HG03060 (cell line): ENCODE results near the gene PITPNB.

Experiments
- ATAC-seq: cut with Tn5 transposase; IDR thresholded peaks from one replicate; pipeline ENCODE4 v1.9.1; 2021; ENCODE audit warnings: low read depth, moderate number of reproducible peaks; ENCODE audit not compliant: unreplicated experiment

PITPNB gene

DNA sequence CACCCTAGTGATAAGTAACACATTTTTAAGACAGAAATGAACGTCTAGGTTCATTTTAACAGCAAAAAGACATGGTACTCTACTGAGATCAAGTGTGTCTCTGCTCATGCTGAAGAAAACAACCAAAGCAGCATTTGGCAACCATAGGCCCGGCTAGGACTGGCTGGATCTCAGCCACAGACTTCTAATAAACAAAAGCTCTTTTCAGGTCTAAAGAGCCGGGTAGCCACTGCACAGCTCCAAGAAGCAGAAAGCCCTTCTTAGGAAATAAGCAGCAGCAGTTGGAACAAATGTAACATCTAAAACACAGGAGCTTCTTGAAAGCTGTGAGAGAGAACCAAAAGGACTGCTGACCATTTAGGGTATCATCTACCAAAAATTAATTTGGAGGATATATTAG, 37.6 kb downstream of the PITPNB start:
- ATAC-seq: no peak

DNA sequence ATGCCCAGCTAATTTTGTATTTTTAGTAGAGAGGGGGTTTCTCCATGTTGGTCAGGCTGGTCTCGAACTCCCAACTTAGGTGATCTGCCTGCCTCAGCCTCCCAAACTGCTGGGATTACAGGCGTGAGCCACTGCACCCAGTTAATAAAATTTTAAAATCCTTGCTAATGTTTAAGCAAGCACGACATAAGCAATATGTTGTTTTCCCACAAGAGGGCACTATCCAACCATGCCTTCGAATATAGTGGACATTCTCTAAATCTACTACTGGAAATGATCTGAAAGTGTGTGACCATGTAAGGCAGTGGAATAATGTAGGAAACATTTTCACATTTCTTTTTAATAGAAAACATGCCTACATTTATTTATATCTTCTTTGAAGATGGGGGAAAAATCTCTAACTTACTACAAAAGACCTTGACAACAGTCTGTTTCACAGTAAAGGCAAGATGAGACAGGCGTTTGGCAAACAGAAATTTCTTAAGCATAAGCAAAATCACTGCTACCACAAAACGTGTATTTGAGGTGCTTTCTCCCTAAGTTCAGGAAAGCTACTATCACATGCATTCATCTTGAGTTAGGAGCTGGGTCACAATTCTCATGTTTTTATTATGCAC, 38.2 kb downstream of the PITPNB start:
- no peak for ATAC-seq

DNA sequence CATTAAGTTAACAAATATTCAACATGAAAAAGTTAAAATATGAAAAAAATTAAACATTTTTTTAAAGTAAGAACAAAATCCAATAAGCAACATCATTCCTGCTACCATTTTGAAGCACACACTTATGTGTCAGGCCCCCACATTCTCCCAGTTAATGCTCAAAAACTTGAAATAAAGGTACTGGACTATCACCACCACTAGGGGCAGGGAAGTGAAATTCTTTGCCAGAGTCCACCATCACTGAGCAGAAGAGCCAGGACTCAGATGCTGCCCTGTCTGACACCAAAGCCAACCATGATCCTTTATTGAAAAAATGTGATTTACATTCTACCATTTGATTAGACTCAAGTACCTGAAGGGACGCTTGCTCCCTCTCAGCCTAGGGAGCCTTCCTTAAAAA, 39.1 kb downstream of the PITPNB start:
- no peak for ATAC-seq

DNA sequence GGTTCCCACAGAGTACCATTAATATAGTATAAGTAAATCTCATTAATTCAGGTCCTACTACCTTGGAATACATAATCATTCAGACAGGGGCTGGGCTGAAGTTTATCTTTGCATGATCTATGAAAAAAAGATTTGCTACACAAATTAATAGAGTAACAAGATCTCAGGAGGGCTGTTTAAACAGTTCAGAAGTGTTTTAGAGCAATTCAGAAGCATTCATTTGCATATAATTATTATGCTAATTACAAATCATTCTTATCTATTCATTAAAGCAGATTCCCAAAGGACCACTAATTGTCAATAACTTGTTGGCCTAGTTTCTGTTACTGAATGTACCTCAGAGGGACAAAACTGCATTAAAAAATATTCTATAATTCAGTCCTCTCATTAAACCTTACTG, 40.5 kb downstream of the PITPNB start:
- ATAC-seq: no peak

DNA sequence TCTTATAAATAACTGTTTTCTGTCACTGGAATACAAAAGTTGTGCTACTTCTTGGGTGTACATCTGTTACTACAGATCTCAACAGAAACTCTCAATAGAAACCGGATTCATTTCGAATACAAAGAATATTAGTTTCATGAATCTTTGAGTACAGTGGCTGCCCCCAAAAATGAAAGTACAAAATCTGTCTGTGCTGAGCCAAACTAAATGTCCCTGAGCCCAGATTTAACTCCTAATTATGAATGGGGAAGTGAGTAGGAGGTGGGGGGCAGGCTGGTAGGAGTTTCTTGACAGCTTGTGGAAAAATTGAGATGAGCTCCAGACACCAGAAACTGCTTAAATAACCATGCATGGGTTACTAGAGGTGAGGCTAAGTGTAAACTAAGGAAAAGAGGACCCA, 41.6 kb downstream of the PITPNB start:
- ATAC-seq: no peak

DNA sequence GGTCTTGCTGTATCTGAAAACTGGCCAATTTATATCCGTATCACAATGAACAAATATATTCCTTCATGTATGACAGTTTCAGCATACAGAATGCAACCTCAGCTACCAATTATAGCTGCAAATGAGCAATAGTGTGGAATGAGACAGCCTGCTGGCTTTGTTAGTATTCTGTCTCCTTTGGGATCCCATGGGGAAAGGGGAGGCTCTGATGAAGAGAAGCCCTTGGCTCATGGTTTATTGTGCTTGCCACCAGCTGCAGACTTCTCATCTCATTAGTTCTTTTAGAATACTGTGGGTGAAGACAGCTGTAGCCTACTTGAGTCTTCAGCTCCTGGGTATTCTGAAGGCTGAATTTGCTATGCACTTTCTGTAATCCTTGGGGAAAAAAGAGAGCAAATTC, 42.4 kb downstream of the PITPNB start:
- no peak for ATAC-seq

DNA sequence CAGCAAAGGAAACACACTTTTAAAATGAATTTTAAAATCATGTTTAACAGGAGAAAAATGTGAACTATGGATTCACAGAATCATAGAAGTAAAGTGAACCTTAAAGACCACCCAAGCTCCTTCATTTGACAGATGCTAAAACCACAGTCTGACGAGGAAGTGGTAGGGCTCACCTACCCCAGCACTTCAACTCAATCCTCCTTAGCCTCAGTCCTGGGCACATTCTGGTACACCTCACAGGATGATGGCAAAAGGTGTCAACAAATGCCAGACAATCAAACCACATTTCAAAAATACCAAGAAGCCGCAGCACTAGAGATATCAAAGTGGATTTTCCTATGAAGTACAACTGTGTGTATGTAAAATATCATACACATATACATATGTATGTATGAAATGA, 43.1 kb downstream of the PITPNB start:
- ATAC-seq: no peak

DNA sequence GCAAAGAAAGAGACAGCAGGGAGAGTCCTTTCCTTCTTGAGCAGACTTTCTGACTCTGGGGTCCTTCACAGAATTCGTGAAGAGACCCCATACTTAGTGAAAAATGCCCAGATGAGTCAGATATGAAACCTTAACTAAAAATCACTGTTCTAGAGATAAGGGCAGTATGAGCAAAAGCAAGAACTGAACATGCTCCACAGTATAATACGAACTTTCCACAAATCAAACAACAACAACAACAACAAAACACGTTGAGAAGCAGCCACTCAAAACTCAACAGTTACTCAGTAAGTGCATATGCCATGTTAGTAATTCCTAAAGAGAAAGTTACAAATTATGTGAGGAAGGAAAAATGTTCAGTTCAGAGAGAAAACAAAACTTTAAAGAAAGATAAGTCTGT, 44.3 kb downstream of the PITPNB start:
- no peak for ATAC-seq

DNA sequence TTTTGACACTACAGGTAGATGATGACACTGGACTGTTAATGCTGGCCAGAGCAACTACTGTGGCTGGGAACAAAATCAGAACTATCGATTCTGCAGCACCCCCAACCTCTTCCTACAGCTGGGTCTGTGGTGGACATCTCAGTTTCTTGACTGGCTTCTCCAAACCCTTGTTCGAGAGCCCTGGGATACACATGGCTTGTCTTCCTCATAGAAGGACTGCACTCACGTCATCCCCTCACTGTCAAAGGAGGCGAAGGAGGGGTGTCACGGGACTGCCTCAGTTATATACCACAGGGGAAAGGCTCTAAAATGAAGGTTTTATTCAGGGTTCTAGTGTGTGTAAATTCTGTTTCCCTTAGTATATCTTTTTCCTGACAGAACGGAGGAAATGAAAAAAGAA, 44.9 kb downstream of the PITPNB start:
- no peak for ATAC-seq

DNA sequence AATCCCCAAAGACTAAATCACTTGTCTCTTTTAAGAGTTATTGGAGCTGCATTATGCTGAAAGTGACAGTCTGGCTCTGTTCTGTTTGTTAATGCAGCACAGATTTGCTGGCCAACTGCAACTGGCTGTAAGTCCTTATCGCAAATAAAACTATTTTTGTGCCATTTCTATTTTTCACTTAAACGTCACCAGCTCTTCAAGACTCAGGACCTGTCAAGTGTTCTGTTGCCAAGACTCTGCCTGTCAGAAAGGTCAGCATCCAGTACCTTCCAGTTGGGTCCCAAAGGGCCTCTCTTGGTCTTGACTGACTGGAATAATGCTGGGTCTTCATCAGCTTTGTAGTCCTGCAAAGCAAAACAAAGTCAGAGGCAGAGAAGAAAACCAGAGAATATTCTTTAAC, 45.6 kb downstream of the PITPNB start:
- ATAC-seq: no peak

DNA sequence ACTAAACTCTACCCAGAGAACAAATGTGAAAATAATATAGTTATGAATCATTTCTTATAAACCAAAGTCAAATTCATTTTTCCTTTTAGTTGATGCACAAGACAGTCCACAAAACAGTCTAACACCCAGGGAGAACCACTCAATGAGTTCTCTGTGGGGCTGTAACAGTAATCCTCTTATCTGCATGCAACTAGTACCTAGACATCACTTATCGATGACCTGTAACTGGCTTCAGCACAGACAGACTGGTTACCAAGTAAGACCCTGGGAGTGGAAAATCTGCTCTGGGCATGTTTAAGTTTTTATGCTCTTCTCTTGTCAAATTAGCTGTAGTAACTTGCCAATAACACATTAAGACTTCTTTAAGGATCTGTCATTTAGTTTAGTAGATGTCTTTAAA, 46.6 kb downstream of the PITPNB start:
- no peak for ATAC-seq

DNA sequence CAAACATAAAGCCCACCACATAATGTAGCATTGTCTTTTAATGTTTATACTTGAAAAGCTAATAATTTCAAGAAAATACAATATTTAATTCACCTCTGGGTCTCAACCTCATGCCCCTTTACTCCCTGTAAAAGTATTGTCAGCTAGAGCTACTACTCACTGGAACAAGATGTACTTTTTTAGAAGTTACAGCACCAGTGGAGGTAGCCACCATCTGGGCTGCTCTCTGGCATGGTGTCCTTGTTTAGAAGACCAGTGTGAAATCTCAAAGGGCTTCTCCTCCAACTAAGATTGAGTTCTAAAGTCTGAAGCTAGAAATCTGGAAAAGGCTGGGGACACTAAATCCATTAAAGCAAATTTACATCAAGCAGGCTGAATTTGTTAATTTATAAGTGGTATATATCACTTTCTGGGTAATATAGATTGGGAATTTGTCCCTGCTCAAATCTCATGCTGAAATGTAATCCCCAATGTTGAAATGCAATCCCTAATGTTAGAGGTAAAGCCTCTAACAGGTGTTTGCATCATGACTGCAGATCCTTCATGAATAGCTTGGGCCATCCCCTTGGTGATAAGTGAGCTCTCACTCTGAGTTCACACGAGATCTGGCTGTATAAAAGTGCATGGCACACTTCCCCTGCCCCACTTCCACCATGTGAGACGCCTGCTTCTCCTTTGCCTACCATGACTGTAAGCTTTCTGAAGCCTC, 47.6 kb downstream of the PITPNB start:
- ATAC-seq: no peak

DNA sequence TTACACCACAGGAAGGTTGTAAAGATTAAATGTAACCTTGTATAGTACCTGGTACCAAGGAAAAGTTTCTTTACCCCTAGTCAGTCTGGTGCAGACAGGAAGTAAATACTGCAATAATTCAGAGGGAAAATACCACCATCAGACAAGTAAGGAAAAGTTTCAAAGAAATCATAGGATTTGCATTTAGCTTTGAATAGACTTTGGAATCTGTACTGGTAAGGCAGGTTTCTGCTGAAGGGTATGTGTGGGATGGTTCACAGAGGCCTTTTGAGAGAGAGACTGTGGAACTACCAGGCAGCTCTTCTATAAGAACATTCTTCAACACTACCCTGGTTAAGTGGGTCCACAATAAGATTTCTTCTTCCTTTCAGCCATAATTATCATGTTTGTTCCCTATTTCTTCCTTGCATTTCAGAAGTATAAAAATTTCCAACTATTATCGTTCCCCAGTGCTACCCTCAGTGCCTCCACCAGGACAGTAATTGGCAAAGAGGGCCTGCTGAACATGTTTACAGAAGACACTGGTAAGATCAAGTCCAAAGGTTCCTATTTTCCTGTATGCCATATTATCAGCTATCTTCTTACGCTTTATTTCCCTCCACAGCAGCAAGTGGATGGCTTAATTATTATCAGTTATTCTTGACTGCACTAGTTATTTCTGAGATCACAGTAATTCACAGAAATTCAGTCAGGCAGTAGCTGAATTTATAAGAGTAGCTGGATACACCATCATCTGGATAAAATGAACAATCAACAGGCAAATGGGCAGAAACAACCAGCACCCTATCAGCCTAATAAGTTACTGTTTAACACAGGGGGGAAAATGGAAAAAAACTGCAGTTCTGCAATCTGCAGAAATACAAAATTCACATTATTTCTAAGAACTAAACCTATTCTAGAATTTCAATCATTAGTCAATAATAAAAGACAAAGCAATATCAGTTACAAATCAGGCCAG, 48.5 kb downstream of the PITPNB start:
- no peak for ATAC-seq

DNA sequence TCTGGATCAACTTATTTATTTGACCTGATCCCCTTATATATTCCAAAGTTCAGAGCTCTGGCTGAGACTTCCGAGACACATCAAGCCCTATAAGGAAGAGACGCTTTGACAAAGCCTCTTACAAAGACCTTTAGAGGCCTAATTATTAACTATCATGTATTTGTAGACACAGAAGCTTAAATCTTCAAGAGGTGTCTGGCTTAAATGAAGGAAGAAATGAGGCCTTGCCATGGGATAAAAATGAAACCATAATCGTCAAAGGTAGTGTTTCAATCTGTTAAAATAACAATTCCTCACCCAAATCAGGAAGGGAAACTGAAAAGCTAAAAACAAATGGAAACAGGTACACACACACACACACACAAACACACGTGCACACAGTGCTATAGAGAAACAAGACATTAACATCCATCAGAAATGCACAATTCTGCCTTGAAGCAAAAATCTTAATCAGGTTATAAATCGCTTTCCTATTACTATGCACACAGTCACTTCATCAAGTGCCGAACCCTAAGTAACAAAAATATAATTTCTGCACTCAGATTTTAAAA, 50.2 kb downstream of the PITPNB start:
- no peak for ATAC-seq

DNA sequence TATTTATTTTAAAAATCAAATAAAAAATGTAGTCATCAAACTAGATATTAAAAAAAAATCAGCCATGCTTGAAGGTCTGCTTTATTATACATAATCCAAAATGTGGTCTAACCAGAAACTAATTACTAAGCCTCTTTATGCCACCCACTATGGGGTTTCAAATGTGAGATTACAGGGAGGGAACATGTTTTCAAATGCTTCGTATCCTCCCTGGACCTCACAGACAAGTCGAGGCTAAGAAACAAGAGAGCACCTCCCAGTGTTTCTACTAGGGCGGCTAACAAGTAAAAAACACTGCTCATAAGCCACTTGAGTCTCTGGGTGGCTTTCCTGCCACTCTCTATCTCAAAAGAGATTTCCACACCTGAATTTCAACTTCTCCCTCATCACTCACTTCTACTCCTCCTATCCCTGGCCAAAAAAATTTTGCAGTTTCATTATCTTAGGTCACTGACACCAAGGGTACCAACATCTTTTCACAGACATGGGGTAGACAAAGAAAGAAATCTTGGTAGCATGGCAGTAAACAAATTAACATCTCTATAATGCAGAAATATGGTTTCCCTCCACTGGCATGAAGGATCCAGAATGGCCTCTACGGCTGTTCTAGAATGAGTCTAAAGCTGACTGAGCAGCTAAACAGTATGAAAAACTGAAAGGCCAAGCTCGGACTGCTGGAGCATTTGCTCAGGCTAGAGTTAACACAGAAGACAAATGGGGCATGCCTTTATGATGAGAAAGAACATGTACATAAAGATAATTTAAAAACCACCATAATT, 50.9 kb downstream of the PITPNB start:
- no peak for ATAC-seq

DNA sequence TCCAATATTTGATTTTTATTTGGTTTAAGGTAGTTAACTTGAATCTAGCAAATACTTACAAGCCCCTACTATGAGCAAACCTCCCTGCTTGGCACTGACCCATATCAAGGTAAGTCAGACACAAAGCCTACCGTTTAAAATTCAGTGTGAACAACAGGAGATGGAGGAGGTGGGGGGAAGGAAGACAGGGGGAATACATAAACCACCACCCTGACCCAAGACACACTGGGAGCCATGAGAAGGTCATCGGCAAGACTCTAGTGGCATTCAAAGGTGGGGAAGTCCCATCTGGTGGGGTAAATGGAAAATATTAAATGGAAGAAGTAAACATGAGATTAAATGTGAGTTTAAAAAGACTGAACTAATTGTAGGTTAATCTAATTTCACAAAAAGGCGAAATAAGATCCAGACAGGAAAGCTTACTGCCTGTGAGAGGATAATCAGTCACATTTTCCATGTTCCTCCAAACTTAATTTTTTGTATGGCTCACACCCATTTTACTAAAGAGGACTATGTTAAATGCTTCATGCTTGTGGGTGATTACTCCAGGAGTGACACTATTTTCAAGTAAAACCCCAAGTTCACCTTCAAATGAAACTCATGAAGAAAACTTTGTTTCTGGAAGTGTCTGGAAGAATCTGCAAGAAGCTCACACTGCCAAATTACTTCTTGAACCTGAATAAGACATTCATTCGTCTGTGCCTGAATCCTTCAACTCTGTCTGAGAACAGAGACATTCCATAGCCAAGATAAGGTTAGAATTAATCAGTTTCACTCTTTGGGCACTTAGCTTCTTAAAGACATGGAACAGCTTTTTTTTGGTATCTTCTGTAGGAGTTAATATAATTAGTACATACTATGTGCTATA, 51.7 kb downstream of the PITPNB start:
- ATAC-seq: no peak

DNA sequence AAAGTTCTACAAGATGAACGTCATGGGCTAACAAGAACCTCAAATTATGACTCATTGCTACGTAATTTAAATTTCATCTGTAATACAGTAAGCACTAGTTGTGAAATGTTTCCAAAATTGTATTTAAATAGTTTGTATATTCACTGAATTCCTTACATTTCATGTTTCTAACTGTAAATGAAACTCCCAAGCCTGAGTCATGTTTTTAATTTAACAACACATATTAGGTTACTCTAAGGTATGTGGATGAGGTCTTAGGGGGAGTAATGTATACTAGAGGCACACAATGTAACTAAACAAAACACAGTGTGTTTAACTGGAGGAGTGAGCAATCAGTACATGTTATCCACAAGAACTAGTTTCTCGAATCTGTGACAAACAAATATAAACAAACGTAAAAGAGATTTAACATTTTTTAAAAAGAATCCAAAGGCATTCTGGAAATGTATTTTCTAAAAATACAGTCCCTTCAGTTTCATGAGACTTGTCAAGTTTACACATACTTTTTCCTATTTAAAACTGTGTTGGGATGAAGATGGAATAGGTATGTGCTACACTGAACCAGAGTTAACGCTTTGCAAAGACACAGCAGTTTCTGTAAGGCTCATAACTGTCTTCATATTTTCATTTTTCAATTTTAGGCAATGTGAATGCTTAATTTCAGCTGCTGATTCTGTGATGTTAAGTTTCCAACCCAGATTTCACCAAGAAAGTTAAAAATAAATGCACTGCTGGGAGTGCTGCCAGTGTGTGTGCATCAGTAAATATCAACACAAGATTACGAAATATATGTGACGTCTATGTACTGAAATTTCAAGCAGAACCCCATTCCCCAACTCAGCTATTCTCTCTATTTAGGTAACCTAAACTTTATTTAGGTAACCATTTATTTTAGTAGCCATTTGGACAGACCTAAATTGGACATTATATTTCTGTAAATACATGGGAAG, 52.6 kb downstream of the PITPNB start:
- no peak for ATAC-seq

DNA sequence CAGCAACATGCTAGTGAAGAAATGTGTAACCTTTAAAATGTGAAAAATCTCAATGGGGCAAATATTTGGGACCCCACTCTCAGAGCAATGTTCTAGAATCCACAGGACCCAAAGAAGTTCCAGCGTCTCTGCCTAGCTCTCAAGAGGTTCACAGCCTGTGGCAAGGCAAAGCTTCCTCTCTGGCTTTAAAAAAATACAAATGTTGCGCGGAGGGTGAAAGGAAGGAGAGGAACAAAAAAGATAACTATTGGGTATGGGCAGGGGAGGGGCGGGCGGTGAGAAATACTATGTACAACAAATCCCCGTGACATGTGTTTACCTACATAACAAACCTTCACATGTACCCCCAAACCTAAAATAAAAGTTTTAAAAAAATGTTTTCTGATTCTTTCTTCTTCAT, 53.6 kb downstream of the PITPNB start:
- ATAC-seq: no peak
